HT1080 (cell line): ENCODE measurements around the gene RPS3. TPM values are rescaled to one million over a fixed set of nuclear protein-coding genes. Genes with fewer than 3 reads are reported as not detected.
"Not testable (repeated sequence)": the region's sequence is repeated elsewhere in the genome, so short reads cannot be mapped to it uniquely, and the experiment has no call there.

Source experiments
- DNase-seq: peaks from one replicate; pipeline ENCODE4 v3.0.0-alpha.2; 2015; ENCODE audit warnings: low read depth
- polyA plus RNA-seq, 2 experiments: library from polyadenylated mRNA; depleted of rRNA; stranded (reverse); fragments of >200 nt; gene quantifications; 2 replicates each; pipeline ENCODE4 v1.2.3, GENCODE V29; 2015
- total RNA-seq: library from RNA; depleted of rRNA; stranded (reverse); fragments of >200 nt; shearing (Covaris generic); gene quantifications from 2 replicates; pipeline ENCODE4 v1.2.3, GENCODE V29; 2014; rRNA removed

Gene RPS3
- total RNA-seq, result 2,311 and 3,087 TPM in 2 replicates
- 3,159 and 4,735 TPM in 2 replicates for polyA plus RNA-seq (2015; cell fraction: cytosol; rRNA removed)
- 1,232 and 1,358 TPM in 2 replicates for polyA plus RNA-seq (2015; cell fraction: nucleus; rRNA removed)

DNA sequence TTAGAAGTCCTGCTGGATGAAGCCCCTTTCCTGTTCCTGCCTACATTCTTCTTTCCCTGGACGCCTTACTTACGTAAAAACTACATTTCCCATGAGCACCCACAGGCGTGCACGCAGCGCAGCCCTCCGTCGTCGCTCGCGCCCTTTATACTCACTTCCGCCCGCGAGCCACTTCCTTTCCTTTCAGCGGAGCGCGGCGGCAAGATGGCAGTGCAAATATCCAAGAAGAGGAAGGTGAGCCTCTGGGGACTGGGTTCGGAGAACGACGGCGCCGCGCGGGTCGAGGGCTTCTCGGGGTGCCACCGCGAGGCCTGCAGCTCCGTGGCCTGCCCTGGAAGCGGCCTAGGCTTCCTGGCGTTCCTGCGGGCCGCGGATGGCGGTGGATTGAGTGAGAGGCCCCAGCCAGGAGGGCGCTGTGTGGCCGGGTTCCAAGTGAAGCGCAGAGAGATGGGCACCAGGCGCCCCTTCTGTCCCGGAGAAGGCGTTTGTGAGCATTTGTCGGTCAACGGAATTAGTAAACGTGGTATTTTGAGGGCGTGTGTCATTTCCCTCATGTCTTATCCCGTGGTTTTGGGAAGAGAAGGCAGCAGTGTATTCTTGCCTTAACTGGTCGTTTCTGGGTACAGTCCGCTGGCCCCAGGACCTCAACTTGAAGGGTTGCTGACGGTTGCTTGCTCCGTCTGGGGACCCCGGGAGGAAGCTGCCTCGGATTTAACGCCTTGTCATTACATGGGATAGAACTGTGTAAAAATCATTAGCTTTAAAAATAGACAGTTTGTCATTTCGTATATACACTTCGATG, at the start of gene RPS3:
Gene RPS3 (plus strand): TSS at position 175 of the 802 bp plus-strand sequence. CDS start 30 bp downstream, at position 205.
- DNase-seq, result peak; percentile 89

DNA sequence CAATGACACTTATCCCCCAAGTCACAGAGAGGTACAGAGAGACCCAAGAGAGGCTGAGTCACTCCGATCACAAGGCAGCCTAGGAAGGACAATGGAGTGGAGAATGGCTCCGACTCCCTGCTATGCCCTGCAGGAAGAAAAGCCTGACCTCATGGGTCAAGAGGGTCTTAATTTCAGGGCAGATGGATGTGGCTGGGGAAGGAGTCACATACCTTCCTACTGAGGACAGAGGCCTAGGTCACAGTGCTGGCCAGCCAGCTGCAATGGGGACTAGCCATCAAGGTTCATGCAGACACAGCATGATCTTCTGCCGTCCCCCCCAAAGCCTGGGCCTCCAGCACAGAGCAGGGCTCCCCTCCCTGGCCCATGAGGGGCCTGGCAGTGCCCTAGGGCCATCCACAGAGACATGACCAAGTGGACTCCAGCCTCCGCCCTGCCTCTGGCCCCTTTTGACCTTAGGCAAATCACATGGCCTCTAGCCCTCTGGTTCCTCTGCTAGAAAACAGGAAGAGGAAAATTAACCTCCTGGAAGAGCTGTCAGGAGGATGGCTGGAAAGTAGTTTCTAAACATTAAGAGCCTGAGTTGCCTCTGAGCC, 49.7 kb upstream of the RPS3 start:
- no peak for DNase-seq

DNA sequence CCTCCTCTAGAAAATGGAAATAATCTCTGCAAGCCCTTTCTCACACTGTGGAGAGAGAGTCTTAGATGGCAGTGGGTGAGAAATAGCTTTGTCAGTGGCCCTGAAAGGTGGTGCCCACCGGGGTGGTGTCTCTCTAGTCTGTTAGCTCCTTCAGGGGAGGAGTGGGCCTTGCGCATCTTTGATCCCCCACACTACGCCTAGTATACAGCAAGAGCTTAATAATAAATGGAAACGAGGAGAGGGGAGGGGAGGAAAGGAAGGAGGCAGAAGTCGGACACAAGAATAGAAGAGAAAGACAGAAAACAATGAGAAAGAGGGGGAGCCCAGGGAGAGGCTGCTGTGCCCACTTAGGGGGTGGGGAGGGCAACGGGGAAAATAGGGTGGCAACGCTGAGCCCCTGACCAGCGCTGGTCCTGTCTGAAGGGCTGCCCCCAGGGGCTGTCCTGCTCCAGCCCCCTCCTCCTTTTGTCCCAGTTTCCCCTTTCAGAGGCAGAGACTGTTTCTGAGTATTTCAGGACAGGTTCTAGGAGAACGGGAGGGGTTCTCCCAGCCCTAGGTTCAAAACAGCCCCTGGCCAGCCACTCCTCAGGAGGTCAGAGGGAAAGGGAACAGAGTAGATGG, 49.1 kb upstream of the RPS3 start:
- no peak for DNase-seq

DNA sequence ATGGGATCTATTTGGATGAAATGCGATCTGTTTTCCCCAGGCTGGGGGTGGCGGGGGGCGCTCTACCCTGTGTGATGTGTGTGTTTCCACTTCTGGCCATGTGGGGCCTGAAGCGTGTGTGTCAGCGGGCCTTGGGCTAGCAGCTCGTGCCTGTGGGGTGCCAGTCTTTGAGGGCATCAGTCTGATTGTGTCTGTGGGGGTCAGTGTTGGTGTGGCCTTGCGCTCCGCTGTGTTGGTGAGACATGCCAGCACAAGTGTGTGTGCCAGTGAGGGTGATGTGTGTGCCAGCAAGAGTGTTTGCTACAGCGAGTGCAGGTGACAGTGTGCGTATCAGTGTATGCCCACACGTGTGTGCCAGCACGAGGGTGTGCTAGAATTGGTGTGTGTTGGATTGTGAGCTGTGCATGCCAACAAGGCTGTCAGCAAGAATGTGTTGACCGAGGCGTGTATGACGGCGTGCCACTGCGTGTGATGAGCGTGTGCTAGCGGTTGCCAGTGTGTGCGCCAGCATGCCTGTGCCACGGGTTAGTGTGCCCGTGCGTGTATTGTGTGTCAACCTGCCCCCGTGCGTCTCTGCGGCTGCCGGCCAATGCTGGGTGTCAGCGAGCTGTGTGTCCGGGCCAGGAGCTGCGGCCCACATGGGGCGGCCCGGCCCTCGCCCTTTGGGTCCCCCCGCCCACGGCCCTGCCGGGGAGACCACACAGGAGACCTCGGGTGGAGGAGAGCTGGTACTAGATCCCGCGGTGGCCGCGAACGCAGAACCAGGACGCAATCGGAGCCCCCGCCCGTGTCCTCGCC, 48.4 kb upstream of the RPS3 start:
- no peak for DNase-seq

DNA sequence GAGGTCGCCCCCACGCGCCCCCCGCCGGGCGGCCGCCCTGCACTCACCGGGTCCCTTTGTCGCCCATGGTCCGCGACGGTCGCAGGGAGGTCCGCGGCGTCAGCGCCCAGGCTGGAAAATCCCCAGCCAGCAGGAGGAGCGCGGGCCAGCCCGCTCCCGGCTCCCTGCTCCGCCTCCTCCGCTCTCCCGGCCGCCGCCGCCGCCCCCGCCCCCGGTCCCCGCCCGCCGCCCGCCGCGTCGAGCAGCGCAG, 47.9 kb upstream of the RPS3 start, which contains the start of gene ARRB1:
Gene ARRB1 (minus strand): TSS at position 121 of the 250 bp plus-strand sequence. CDS start 54 bp downstream, at position 67.
- no peak for DNase-seq

DNA sequence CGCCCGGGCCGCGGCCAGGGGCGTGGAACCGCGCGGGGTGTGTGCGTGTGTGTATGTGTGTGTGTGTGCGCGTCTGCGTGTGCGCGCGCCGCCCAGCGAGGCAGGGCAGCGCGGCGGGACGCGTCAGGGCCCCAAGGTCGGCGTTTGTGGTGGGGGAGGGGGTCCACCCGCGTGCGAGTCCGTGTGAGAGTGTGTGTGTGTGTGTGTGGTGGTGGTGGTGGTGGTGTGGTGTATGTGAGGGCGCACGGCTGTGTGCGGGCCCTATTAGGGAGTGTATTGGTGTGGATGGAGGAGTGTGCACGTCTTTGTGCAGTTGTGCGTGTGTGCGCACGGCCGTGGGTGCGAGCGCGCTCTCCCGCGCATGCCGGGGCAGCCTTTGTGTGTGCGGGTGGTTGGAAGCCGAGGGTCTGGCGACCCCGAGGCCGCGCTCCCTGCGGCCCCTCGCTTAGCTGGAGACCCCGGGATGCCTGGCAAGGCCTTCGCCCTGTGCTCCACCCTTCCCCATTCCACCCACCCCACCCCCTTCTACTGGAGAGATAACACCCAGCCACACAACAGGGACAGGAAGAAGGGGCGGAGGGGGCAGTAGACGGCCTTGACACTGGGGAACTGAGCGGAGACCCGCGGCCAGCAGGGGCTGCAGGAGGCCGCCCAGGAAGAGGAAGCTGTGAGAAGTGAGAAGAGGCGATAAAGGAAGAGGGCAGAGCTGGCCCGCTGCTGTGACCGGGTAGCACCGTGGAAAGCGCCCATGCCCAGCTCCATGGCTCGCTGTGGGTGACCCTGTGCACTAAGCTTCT, 47.3 kb upstream of the RPS3 start:
- no peak for DNase-seq

DNA sequence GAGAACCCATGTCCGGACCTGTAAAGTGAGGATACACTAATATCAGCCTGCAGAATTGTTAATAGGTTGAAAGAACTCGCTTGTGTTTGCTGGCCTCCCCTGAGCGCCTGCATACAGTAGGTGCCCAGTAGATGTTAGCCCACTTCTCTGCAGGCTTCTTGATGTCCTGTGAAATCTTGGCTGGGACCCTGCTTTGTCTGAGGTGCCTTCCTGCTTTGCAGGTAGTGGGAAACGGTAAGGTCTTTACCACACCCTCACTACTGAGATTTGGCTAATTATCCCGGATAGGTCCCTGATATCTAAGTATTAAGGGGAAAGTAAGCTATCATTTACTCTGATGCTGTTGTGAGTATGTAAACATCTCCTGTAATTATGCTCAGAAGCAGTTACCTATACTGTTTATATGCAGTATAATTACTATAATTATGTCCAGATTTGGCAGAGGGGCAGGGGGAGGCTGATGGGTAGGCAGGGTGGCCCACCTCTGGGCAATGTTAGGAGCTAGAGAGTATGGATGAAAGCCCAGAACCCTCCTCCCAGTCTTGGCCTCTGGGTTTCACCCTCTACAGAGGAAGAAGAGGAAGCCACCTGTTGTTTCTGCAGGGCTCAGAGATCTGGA, 46.6 kb upstream of the RPS3 start:
- DNase-seq, result no peak

DNA sequence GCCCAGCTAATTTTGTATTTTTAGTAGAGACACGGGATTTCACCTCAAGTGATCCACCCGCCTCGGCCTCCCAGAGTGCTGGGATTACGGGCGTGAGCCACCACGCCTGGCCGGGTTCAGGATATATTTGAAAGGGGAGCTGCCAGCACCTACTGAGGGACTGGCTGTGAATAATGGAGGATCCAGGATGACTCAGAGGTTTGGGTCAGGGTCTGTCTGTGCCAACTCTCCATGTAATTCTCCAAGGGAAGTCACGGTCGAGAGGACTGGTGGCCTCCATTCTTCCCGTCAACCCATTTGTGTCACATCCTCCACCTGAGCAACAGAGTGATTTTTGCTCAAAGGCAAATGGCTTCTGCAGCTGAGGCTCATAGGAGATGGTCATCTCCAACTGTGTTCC, 44.3 kb upstream of the RPS3 start:
- DNase-seq, result no peak

DNA sequence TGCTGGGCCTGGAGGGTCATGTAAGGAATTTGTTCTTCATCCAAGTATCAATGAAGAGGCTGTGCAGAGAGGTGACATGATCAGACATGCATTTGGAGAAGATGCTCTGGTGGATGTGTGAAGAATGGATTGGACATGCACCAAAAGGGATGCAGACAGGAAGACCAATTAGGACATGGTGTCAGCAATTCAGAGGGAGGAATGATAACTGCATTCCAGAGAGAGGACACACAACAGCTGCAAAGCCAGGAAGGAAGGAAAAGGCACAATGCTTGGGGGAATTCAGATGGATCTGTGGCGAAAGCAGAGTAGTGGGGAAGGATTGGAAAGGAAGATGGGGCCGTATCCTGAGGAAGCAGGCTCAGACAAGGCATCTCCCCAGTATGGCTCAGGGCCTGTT, 42.7 kb upstream of the RPS3 start:
- DNase-seq, result no peak

DNA sequence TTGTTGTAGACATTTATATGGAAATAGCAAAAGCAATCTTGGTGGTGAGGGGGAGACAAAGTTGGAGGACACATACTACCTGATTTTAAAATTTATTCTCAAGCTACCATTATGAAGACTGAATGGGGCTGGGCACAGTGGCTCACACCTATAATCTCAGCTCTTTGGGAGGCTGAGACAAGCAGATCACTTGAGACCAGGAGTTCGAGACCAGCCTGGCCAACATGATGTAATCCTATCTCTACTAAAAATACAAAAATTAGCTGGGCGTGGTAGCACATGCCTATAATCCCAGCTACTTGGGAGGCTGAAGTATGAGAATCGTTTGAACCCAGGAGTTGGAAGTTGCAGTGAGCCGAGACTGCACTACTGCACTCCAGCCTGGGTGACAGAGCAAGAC, 37.0 kb upstream of the RPS3 start:
- DNase-seq, result not testable (repeated sequence)

DNA sequence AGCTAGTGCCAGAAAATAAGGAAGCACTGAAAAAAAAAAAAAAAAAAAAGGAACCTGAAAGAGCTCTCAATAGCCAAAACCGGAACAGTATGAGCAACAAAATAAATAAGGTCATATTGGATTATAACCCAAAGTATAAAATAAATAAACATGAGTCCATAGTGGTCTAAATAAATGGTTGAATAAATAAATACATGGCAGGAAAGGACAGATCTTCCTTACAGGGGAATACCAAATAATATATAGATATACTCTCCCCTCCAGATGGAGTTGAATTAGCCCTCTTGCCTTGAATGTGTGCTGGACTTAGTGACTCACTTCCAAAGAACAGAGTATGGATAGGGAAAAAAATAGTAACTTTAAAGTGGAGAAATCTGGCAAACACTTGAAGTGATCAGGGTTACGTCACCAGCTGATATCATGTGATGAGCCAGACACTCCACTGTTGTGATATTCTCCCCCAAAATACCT, 33.6 kb upstream of the RPS3 start:
- peak; percentile 67 for DNase-seq

DNA sequence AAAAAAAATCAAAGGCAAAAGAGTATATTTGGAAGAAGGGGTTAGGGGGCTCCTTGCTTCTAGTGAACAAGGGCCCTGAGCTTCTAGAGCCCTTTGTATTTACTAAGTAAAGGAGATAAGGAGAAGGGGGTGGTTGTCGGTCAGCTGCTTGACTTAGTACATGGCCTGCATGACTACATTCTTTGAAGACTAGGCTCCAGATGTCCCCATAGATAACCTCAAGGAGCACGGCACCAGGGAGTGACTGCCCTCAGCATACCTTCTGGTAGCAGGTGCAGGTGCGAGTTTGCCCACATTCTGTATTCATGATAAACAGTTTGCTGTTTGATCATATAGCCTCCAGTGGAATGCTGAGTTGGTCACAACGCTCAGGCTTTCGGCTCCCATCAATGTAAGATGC, 32.5 kb upstream of the RPS3 start:
- DNase-seq, result not testable (repeated sequence)

DNA sequence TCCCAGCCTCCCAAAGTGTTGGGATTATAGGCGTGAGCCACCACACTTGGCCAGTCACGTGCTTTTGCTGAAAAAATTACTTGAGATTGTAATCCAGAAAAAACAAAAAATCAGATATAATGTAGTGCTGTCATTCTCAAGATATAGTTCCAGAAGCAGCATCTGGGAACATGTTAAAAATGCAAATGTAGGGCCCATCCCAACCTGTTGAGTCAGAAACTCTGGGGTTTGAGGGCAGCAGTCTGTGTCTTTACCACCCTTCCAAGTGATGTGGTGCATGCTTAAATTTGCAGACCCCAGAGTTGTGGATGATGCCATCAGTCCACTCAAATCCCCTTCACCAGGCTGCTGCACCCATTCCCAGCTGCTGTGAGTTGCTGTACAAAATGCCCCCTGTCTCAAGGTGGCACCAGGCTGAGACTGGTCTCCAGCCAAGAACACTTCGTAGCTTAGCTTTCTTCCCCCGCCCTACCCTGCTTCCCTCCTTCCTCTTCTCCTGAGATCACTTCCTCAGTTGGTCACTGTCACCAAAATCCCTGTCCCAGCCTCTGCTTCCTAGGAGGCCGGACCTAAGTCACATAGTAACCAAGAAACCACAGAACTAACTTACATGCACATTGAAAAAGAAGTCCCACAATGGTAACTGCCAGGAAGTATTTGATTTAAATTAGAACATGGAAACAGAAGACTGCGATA, 29.6 kb upstream of the RPS3 start:
- no peak for DNase-seq

DNA sequence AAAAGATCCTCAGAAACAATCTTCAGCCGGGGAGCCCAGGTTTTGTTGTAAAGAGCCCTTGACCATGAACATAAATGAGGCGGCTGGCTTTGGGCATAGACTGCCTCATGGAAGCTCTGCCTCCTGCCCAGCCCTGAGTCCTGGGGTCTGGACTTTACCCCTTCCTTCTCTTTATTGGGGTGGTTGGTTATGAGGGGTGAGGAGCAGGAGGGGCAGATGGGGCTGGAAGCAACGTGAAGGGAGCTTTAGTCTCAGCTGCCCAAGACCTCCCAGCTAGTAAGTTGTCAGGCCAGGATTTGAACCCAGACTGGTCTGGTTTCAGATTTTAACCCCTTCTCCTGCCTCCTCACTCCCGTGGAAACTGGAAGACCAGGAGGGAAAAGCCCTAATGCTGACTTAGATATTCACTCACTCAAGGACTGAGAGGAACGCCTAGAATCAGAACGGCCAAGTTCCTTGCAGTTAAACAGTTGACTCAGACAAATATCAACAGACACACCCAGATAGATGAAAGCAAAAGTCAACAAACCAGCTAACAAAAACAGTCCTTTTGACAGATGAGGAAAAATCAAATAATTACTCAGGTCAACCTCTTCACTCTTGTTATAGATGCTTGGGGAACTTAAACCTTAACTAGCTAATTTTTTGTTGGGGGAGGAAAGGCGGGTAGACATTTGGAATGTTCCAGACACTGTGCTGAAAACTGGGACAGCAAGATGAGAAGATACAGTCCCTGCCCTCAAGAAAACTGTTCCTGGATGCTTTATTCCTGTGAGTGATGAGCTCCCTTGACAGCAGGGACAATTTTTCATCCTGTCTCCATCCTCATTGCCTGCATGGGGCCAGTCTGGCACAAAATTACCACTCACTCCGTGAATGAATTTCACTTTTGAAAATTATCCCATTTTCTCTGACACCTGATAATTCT, 27.1 kb upstream of the RPS3 start:
- DNase-seq, result no peak

DNA sequence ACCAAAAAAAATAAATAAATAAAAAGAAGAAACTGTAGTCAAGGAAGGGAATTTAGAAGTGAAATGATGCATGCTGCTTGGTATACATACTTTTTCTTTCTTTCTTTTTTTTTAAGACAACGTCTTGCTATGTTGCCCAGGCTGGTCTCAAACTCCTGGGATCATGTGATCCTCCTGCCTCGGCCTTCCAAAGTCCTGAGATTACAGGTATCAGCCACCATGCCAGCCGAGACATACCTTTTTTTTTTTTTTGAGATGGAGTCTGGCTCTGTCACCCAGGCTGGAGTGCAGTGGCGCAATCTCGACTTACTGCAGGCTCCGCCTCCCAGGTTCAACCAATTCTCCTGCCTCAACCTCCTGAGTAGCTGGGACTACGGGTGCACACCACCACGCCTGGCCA, 26.1 kb upstream of the RPS3 start:
- no peak for DNase-seq

DNA sequence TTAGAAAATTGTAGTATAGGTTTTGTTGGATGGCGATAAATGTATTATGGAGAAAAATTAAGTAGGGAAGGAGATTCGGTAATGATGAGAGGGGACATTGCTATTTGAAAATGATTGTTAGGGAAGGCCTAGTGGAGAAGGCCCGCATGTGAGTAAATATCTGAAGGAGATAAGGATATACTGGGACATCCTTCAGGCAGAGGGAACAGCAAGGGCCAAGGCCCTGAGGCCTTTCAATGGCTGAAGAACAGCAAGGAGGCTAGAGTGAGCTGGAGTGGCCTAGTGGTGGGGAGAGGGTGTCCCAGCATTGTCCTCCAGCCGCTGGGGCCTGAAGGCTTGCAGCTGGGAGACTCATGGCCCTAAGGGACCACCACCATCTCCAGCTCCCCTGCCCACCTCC, 24.7 kb upstream of the RPS3 start:
- no peak for DNase-seq

DNA sequence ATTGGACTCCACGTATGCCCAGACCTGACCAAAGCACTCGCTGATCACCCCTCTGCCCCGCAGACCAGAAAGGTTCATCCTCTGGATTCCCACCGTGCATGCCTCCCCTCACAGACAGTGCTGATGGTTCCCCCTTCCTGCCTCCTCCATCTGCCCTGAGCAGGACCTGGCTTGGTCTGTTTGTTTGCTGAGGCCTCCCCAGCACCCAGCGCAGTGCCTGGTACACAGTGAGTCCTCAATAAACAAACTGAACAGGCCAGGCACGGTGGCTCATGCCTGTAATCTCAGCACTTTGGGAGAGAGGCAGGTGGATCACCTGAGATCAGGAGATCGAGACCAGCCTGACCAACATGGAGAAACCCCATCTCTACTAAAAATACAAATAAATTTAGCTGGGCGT, 23.7 kb upstream of the RPS3 start:
- no peak for DNase-seq

DNA sequence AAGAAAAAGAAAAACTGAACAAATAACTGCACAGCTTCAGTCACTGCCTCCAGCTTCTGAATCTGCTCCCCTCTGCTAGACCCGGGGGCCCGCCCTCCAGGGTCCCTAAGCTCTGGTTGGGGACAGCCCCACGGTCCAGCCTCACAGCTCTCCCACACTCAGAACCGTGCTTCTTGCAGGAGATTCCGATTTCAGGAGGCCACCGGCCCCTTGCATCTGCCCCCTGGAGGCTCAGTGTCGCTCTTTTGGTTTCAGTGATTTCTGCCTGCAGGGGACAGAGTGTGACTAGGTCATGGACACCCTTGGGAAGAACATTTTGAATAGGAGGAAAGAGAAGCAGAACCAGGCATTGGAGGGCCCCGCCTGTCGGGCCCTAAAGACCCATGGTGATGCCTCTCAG, 23.1 kb upstream of the RPS3 start:
- DNase-seq, result no peak

DNA sequence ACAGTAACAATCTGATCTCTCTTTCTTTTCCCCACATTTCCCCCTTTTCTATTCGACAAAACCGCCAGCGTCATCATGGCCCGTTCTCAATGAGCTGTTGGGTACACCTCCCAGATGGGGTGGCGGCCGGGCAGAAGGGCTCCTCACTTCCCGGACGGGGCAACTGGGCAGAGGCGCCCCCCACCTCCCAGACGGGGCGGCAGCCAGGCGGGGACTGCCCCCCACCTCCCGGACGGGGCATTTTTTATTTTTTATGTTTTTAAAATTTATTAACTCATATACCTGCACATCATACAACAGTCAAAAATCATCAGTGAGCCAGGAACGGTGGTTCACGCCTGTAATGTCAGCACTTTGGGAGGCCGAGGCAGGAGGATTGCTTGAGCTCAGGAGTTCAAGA, 20.5 kb upstream of the RPS3 start:
- DNase-seq, result not testable (repeated sequence)
